GM12874 (cell line): ENCODE results near the gene DRC1.

ENCODE experiments used
- CTCF ChIP-seq: IDR thresholded peaks from 2 replicates; pipeline ENCODE4 v1.5.1; 2011; ENCODE audit warnings: low read depth, mild to moderate bottlenecking, control low read depth, low read length, moderate library complexity; ENCODE audit not compliant: insufficient read depth

Gene DRC1

GRCh38 chr2:26488463-26489212 is 86.9 kb downstream of the DRC1 start:
- TF ChIP-seq CTCF, result no peak

- no peak for TF ChIP-seq CTCF
These were observed 87.6 kb downstream of the DRC1 start for GRCh38 chr2:26489213-26489850.

GRCh38 chr2:26491563-26492167 is 89.9 kb downstream of the DRC1 start:
- TF ChIP-seq CTCF, result no peak

GRCh38 chr2:26492749-26493515 is 91.2 kb downstream of the DRC1 start:
- TF ChIP-seq CTCF, result no peak

GRCh38 chr2:26493566-26493965 is 91.8 kb downstream of the DRC1 start:
- no peak for TF ChIP-seq CTCF

- no peak for TF ChIP-seq CTCF
These were observed 92.5 kb downstream of the DRC1 start for GRCh38 chr2:26494199-26494598.

- no peak for TF ChIP-seq CTCF
These were observed 93.2 kb downstream of the DRC1 start for GRCh38 chr2:26494891-26495290.
